ENCODE results near the gene IQCH.

GRCh38 chr15:67524235-67524634, 269.6 kb downstream of the IQCH start:
- TF ChIP-seq REST (IDR thresholded peaks at IDR 0.05) (no peak), NR3C1 (IDR thresholded peaks at IDR 0.05) (no peak), ESRRA (IDR thresholded peaks at IDR 0.05; ENCODE audit: borderline replicate concordance, low read length) (no peak), PBX3 (IDR thresholded peaks at IDR 0.05) (no peak), CTCF (IDR thresholded peaks at IDR 0.05) (no peak), HMGXB4 (CRISPR knock-in tag; IDR thresholded peaks at IDR 0.05; ENCODE audit: borderline replicate concordance) (no peak), FOSL2 (IDR thresholded peaks at IDR 0.05) (no peak), FOSL2 (CRISPR knock-in tag; IDR thresholded peaks at IDR 0.05) (no peak), BHLHE40 (IDR thresholded peaks at IDR 0.05; ENCODE audit: low read depth, low read length) (no peak), MYC (IDR thresholded peaks at IDR 0.05; ENCODE audit: borderline replicate concordance, low read length) (no peak), KDM5A (IDR thresholded peaks at IDR 0.05) (no peak)

Data from A549 (cell line).